Tibial artery (tissue), 4 donors: ENCODE results near the gene ATP2B1.

Experiments used
- DNase-seq, 2 donors: peaks; one replicate each; pipeline ENCODE4 v3.0.0-alpha.2; 2019
- H3K27ac ChIP-seq, 2 donors: fragments of 200-600 bp; sonication (generic) in 1 of 2; 1 replicate in 1 of 2; 2 replicates in 1 of 2; pipeline ENCODE4 v1.5.1; 2018 to 2019; ENCODE audit warnings: mild to moderate bottlenecking in 1 of 2
- H3K27me3 ChIP-seq, 2 donors: fragments of 200-600 bp; sonication (generic) in 1 of 2; one replicate each; pipeline versions ENCODE4 v1.5.1 to v1.6.0; 2016 to 2019
- H3K36me3 ChIP-seq, 3 donors: fragments of 200-600 bp; sonication (generic) in 2 of 3; one replicate each; pipeline ENCODE4 v1.5.1; 2016 to 2019; ENCODE audit warnings: mild to moderate bottlenecking in 2 of 3
- H3K4me1 ChIP-seq, 4 donors: fragments of 200-600 bp; sonication (generic) in 2 of 4; 1 replicate in 3 of 4; 2 replicates in 1 of 4; pipeline ENCODE4 v1.5.1; 2016 to 2019
- H3K4me3 ChIP-seq, 2 donors: fragments of 200-600 bp; sonication (generic) in 1 of 2; 1 replicate in 1 of 2; 2 replicates in 1 of 2; pipeline ENCODE4 v1.5.1; 2018 to 2019; ENCODE audit warnings: mild to moderate bottlenecking in 2 of 2
- H3K9me3 ChIP-seq, 3 donors: fragments of 200-600 bp; sonication (generic) in 1 of 3; one replicate each; pipeline ENCODE4 v1.5.1; 2016 to 2019
- intact Hi-C: fragments of 100-400 bp; cut with DNase I; formaldehyde crosslinking; loops from one replicate; pipeline ENCODE4 v1.15.0; 2023; ENCODE audit warnings: low total_unique reads
- TF ChIP-seq, protein P1 (sequence below), 2 experiments: fragments of 200-600 bp in 1 of 2; fragments of 450-650 bp in 1 of 2; IDR thresholded peaks; one replicate each; pipeline ENCODE4 v1.5.1; 2017 to 2019; ENCODE audit warnings: antibody characterized with exemption in 2 of 2, mild to moderate bottlenecking in 1 of 2, moderate library complexity in 1 of 2

The ATP2B1 gene

DNA sequence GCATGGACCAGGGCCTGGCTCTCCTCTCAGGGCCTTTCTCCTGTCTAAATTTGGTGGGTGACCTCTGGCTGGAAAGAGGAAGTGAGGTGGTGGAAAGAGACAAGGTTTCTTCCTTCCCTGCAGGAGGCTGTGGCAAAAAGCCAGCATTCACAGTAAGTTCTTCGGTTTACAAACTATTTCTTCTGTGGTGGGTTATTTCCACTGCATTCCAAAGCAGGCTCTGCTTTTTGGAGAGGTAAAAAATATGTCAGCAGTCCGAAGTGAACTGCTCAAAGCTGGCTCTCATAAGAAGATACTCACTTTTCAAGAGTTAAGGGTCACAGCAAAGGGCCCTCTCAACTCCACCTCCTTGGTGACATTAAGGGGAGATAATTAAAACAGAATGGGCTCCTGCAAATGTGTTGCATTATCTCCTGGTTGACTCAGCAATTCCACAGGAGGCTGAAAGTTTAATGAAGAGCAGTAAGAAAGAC lies 133.9 kb downstream of the ATP2B1 start:
- Histone ChIP-seq H3K27ac (no peak overlapping the region), H3K9me3 (no peaks in the 10 kb centered on the region), H3K36me3 (no peaks in the 10 kb centered on the region), H3K4me3 (no peak overlapping the region), H3K4me1 (no peaks in the 10 kb centered on the region), H3K27me3 (no peaks in the 10 kb centered on the region)
- TF ChIP-seq, protein P1, sequence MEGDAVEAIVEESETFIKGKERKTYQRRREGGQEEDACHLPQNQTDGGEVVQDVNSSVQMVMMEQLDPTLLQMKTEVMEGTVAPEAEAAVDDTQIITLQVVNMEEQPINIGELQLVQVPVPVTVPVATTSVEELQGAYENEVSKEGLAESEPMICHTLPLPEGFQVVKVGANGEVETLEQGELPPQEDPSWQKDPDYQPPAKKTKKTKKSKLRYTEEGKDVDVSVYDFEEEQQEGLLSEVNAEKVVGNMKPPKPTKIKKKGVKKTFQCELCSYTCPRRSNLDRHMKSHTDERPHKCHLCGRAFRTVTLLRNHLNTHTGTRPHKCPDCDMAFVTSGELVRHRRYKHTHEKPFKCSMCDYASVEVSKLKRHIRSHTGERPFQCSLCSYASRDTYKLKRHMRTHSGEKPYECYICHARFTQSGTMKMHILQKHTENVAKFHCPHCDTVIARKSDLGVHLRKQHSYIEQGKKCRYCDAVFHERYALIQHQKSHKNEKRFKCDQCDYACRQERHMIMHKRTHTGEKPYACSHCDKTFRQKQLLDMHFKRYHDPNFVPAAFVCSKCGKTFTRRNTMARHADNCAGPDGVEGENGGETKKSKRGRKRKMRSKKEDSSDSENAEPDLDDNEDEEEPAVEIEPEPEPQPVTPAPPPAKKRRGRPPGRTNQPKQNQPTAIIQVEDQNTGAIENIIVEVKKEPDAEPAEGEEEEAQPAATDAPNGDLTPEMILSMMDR (IDR thresholded peaks at IDR 0.05), result no peak
- intact Hi-C loops, result no loop called here
- no peak for DNase-seq

- H3K9me3 ChIP-seq, result no peaks in the 10 kb centered on the region
- intact Hi-C loops, result no loop called here
- no peak overlapping the region for H3K4me3 ChIP-seq
- TF ChIP-seq, protein P1 (IDR thresholded peaks at IDR 0.05), result no peak
- no peaks in the 10 kb centered on the region for H3K4me1 ChIP-seq
- no peak overlapping the region for H3K27ac ChIP-seq
- no peaks in the 10 kb centered on the region for H3K36me3 ChIP-seq
- no peaks in the 10 kb centered on the region for H3K27me3 ChIP-seq
- DNase-seq, result no peak
Observed at GRCh38 chr12:89573051-89573810, 135.4 kb downstream of the ATP2B1 start.

DNA sequence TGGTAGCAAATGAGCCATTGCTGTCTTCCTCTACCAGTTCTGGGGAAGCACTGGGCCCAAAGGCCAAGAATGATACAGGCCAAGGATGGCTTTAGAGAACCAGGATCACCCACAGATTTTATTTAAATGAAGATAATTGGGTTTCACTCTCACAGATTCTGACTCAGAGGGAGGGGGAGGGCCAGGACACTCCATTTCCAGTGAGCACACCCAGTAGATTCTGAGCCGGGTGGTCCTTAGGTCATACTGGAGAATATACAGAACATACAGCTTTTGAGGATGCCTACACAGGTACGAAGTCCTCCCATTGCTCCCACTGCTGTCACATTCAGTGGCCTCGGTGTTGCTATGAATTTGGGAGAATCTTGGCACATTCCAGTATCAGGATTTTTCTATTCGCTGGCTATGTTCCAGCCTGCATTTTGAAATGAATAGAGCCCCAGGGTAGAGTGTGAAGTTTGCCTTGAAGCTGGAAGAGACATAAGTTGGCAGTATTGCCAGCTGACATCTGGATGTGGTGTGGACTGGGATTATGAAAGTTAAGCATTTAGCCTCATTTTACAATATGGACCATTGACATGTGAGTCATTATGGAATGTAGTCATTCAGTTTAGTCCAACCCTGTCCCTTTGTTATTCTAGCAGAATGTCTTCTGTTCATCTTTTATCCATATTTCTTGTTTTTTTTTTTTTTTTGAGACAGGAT lies 137.0 kb downstream of the ATP2B1 start:
- Histone ChIP-seq H3K4me1 (no peaks in the 10 kb centered on the region), H3K9me3 (no peaks in the 10 kb centered on the region), H3K36me3 (no peaks in the 10 kb centered on the region), H3K27me3 (no peaks in the 10 kb centered on the region), H3K27ac (no peak overlapping the region), H3K4me3 (no peak overlapping the region)
- TF ChIP-seq, protein P1 (IDR thresholded peaks at IDR 0.05), result no peak
- intact Hi-C loops, result no loop called here
- DNase-seq, result no peak

- TF ChIP-seq, protein P1 (IDR thresholded peaks at IDR 0.05), result no peak
- Histone ChIP-seq H3K36me3 (no peaks in the 10 kb centered on the region), H3K27ac (no peak overlapping the region), H3K9me3 (no peaks in the 10 kb centered on the region), H3K27me3 (no peaks in the 10 kb centered on the region), H3K4me3 (no peak overlapping the region), H3K4me1 (no peaks in the 10 kb centered on the region)
- DNase-seq, result no peak
- intact Hi-C loops, result no loop called here
Observed at GRCh38 chr12:89568484-89568883, 140.2 kb downstream of the ATP2B1 start.

GRCh38 chr12:89567691-89568239 lies 140.9 kb downstream of the ATP2B1 start:
- intact Hi-C loops, result no loop called here
- Histone ChIP-seq H3K27ac (no peak overlapping the region), H3K4me3 (no peak overlapping the region), H3K9me3 (no peaks in the 10 kb centered on the region), H3K27me3 (no peaks in the 10 kb centered on the region), H3K4me1 (no peaks in the 10 kb centered on the region), H3K36me3 (no peaks in the 10 kb centered on the region)
- DNase-seq, result no peak
- TF ChIP-seq, protein P1 (IDR thresholded peaks at IDR 0.05), result no peak
